ENCODE results near the gene DLG2. TPM values are rescaled to one million over a fixed set of nuclear protein-coding genes. Genes with fewer than 3 reads are reported as not detected.

DLG2 gene
- total RNA-seq, 3 donors from 2014 or later (not counting 1 experiment from before 2014, with no cell fraction given), result 1.7 to 2.9 (median 2.2) TPM

- WGBS (ENCODE audit: insufficient coverage), result 88% methylated on average over 2 of the region's 4 CpGs
- H3K27ac Mint-ChIP-seq, result no peak overlapping the region
- H3K36me3 Mint-ChIP-seq, result peaks cover 12% of the 10 kb centered on the region
- ATAC-seq (no peak), DNase-seq (no peak)
- Histone ChIP-seq H3K4me1 (ENCODE audit: control insufficient read depth, insufficient read depth, low read length) (no peaks in the 10 kb centered on the region), H3K27ac (ENCODE audit: low read length) (no peak overlapping the region), H3K36me3 (ENCODE audit: control insufficient read depth, insufficient read depth, low read length) (no peaks in the 10 kb centered on the region), H3K27me3 (ENCODE audit: control insufficient read depth, insufficient read depth, low read length) (no peaks in the 10 kb centered on the region), H3K9me3 (ENCODE audit: control insufficient read depth, insufficient read depth, low read length) (peaks cover 2% of the 10 kb centered on the region), H3K4me3 (ENCODE audit: low read length) (no peak overlapping the region)
- H3K4me3 Mint-ChIP-seq, result no peak overlapping the region
- peaks cover 8 to 12% of the 10 kb centered on the region in 2 donors for H3K9me3 Mint-ChIP-seq
- no peaks in the 10 kb centered on the region for H3K4me1 Mint-ChIP-seq
- intact Hi-C loops (cut with micrococcal nuclease), result no loop called here
- no peak for TF ChIP-seq CTCF (IDR thresholded peaks at IDR 0.05)
- no peaks in the 10 kb centered on the region for H3K27me3 Mint-ChIP-seq (ENCODE audit: low read depth in 2 of 2)
These were observed 1392.5 kb downstream of the DLG2 start for GRCh38 chr11:84234462-84235202.

- Mint-ChIP-seq H3K27ac (no peak overlapping the region), H3K4me1 (no peaks in the 10 kb centered on the region), H3K27me3 (ENCODE audit: low read depth in 2 of 2) (no peaks in the 10 kb centered on the region), H3K9me3 (peaks cover 8 to 12% of the 10 kb centered on the region in 2 donors), H3K4me3 (no peak overlapping the region), H3K36me3 (peaks cover 12% of the 10 kb centered on the region)
- H3K36me3 ChIP-seq (ENCODE audit: control insufficient read depth, insufficient read depth, low read length), result no peaks in the 10 kb centered on the region
- intact Hi-C loops (cut with micrococcal nuclease), result no loop called here
- no peak for ATAC-seq
- H3K27me3 ChIP-seq (ENCODE audit: control insufficient read depth, insufficient read depth, low read length), result no peaks in the 10 kb centered on the region
- H3K9me3 ChIP-seq (ENCODE audit: control insufficient read depth, insufficient read depth, low read length), result peaks cover 2% of the 10 kb centered on the region
- no peak for DNase-seq
- H3K27ac ChIP-seq (ENCODE audit: low read length), result no peak overlapping the region
- H3K4me3 ChIP-seq (ENCODE audit: low read length), result no peak overlapping the region
- no peaks in the 10 kb centered on the region for H3K4me1 ChIP-seq (ENCODE audit: control insufficient read depth, insufficient read depth, low read length)
- no peak for TF ChIP-seq CTCF (IDR thresholded peaks at IDR 0.05)
- 70% methylated on average over 2 of the region's 2 CpGs for WGBS (ENCODE audit: insufficient coverage)
These were observed 1393.1 kb downstream of the DLG2 start for GRCh38 chr11:84234011-84234410.

GRCh38 chr11:84232511-84232910 lies 1394.6 kb downstream of the DLG2 start:
- Mint-ChIP-seq H3K36me3 (peaks cover 10% of the 10 kb centered on the region), H3K9me3 (peaks cover 9 to 14% of the 10 kb centered on the region in 2 donors), H3K27me3 (ENCODE audit: low read depth in 2 of 2) (no peaks in the 10 kb centered on the region), H3K27ac (no peak overlapping the region), H3K4me3 (no peak overlapping the region), H3K4me1 (no peaks in the 10 kb centered on the region)
- no peak for DNase-seq
- intact Hi-C loops (cut with micrococcal nuclease), result no loop called here
- Histone ChIP-seq H3K4me3 (ENCODE audit: low read length) (no peak overlapping the region), H3K27me3 (ENCODE audit: control insufficient read depth, insufficient read depth, low read length) (no peaks in the 10 kb centered on the region), H3K4me1 (ENCODE audit: control insufficient read depth, insufficient read depth, low read length) (no peaks in the 10 kb centered on the region), H3K9me3 (ENCODE audit: control insufficient read depth, insufficient read depth, low read length) (peaks cover 2% of the 10 kb centered on the region), H3K36me3 (ENCODE audit: control insufficient read depth, insufficient read depth, low read length) (no peaks in the 10 kb centered on the region), H3K27ac (ENCODE audit: low read length) (no peak overlapping the region)
- no peak for TF ChIP-seq CTCF (IDR thresholded peaks at IDR 0.05)
- ATAC-seq, result no peak

- no peak overlapping the region for H3K27ac ChIP-seq (ENCODE audit: low read length)
- H3K27me3 Mint-ChIP-seq (ENCODE audit: low read depth in 2 of 2), result no peaks in the 10 kb centered on the region
- intact Hi-C loops (cut with micrococcal nuclease), result no loop called here
- H3K36me3 ChIP-seq (ENCODE audit: control insufficient read depth, insufficient read depth, low read length), result no peaks in the 10 kb centered on the region
- peaks cover 2% of the 10 kb centered on the region for H3K9me3 ChIP-seq (ENCODE audit: control insufficient read depth, insufficient read depth, low read length)
- H3K9me3 Mint-ChIP-seq, result peaks cover 5 to 13% of the 10 kb centered on the region in 2 donors
- no peak for ATAC-seq
- no peak for DNase-seq
- no peak overlapping the region for H3K4me3 ChIP-seq (ENCODE audit: low read length)
- H3K36me3 Mint-ChIP-seq, result peaks cover 6% of the 10 kb centered on the region
- no peak for TF ChIP-seq CTCF (IDR thresholded peaks at IDR 0.05)
- no peaks in the 10 kb centered on the region for H3K4me1 Mint-ChIP-seq
- H3K27me3 ChIP-seq (ENCODE audit: control insufficient read depth, insufficient read depth, low read length), result no peaks in the 10 kb centered on the region
- 91% methylated on average over 2 of the region's 3 CpGs for WGBS (ENCODE audit: insufficient coverage)
- no peak overlapping the region for H3K27ac Mint-ChIP-seq
- no peak overlapping the region for H3K4me3 Mint-ChIP-seq
- H3K4me1 ChIP-seq (ENCODE audit: control insufficient read depth, insufficient read depth, low read length), result no peaks in the 10 kb centered on the region
These were observed 1396.7 kb downstream of the DLG2 start for GRCh38 chr11:84230402-84230801.
